Spinal cord (tissue), 10 donors: ENCODE results near the gene NAV3. TPM values are rescaled to one million over a fixed set of nuclear protein-coding genes. Genes with fewer than 3 reads are reported as not detected.

Experiments
- DNase-seq, 6 donors: peaks; one replicate each; pipeline versions ENCODE4 v3.0.0 to v3.0.0-alpha.2; 2013 to 2015; ENCODE audit warnings: low spot score in 6 of 6, low read depth in 4 of 6
- H3K27ac ChIP-seq: one replicate; pipeline ENCODE4 v1.5.1; 2013; ENCODE audit warnings: low read depth, low read length, control low read depth
- H3K27me3 ChIP-seq: one replicate; pipeline ENCODE4 v1.6.1; 2013; ENCODE audit warnings: low read length; ENCODE audit not compliant: control insufficient read depth, insufficient read depth
- H3K36me3 ChIP-seq: one replicate; pipeline ENCODE4 v1.6.1; 2013; ENCODE audit warnings: low read length; ENCODE audit not compliant: control insufficient read depth, insufficient read depth
- H3K4me1 ChIP-seq: one replicate; pipeline ENCODE4 v1.6.1; 2013; ENCODE audit warnings: low read length; ENCODE audit not compliant: control insufficient read depth, insufficient read depth
- H3K4me3 ChIP-seq: one replicate; pipeline ENCODE4 v1.5.1; 2013; ENCODE audit warnings: low read depth, low read length, control low read depth
- H3K9me3 ChIP-seq: one replicate; pipeline ENCODE4 v1.6.1; 2013; ENCODE audit warnings: low read length; ENCODE audit not compliant: control insufficient read depth, insufficient read depth
- WGBS: methylation state at CpG from one replicate; pipeline ENCODE4 v1.1.5; 2013; ENCODE audit warnings: missing lambda C conversion rate; ENCODE audit not compliant: insufficient coverage; 5-methylcytosine and 5-hydroxymethylcytosine counted together
- polyA plus RNA-seq, 2 donors: library from polyadenylated mRNA; unstranded; fragments of 120-200 nt; gene quantifications; one replicate each; pipeline ENCODE4 v1.2.1, GENCODE V29; 2013; ENCODE audit not compliant: insufficient read length in 2 of 2
- total RNA-seq, 2 donors: library from RNA; depleted of rRNA in 1 of 2; stranded (reverse); fragments of 120-200 nt in 1 of 2; fragments of >200 nt in 1 of 2; gene quantifications; one replicate each; pipeline versions ENCODE4 v1.2.3 to v1.2.4, GENCODE V29; 2013 to 2014
- donor health status: healthy.

The NAV3 gene
- total and polyA plus RNA-seq, 4 donors, result 28.9 to 96.3 (median 47.1) TPM

DNA sequence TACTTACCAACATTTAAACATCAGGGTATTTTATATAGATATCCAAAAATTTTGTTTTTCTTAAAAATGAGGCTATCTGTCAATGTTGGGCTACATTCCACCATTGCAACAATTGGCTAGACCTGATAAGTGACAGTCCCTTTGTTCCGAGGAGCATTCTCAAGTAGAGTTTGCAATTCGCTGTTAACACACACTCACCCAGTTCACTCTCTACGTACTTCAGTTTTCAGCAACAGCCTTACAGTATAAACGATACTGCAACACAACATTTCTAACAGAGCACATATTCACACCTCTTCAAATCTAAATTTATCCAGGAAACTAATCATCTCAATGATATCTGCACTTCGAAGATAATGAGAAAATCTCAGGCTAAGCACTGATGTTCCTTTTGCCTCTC, 393.5 kb downstream of the NAV3 start:
- Histone ChIP-seq H3K27ac (no peak overlapping the region), H3K4me3 (no peak overlapping the region), H3K36me3 (no peaks in the 10 kb centered on the region), H3K9me3 (no peaks in the 10 kb centered on the region), H3K27me3 (no peaks in the 10 kb centered on the region), H3K4me1 (no peaks in the 10 kb centered on the region)
- WGBS, result 83% methylated on average over 4 of the region's 5 CpGs
- no peak for DNase-seq

GRCh38 chr12:78226763-78227162, 396.1 kb downstream of the NAV3 start:
- no peak for DNase-seq
- Histone ChIP-seq H3K27me3 (no peaks in the 10 kb centered on the region), H3K4me1 (peaks cover under 1% of the 10 kb centered on the region), H3K36me3 (no peaks in the 10 kb centered on the region), H3K4me3 (no peak overlapping the region), H3K9me3 (no peaks in the 10 kb centered on the region), H3K27ac (no peak overlapping the region)
- 87% methylated on average over 5 of the region's 6 CpGs for WGBS

DNA sequence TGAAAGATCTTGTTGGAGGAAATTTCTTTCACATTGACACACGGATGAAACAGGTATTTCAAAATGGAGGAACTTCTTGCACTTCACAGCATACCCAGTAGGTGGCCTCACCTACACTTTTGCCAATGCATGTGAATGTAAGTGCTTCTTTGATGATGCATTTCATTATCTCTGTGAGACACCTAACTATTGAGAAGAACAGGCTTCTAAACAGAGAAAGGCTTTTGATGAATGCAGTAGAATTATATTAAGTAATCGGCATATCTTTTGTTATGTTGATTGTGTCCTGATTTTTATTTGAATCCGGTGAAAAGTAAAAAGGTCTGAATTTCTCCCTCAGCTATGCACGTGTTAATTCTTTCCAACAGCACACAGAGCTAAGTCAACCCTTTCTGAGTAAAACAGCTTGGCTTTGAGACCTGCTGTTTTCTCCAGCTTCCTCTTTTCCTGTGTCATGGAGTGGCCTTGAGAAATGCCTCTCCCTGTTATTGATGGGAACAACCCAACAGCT, 399.0 kb downstream of the NAV3 start:
- H3K27ac ChIP-seq, result peak overlapping the region; percentile 29
- peak in 2 of 6 donors; percentile 60 to 82 for DNase-seq
- WGBS, result 0% methylated on average over 1 of the region's 4 CpGs

GRCh38 chr12:78232756-78233155, 402.1 kb downstream of the NAV3 start:
- 100% methylated on average over 1 of the region's 3 CpGs for whole genome bisulfite sequencing
- Histone ChIP-seq H3K27ac (no peak overlapping the region), H3K36me3 (no peaks in the 10 kb centered on the region)

More for the DNA sequence above, 399.0 kb downstream of the NAV3 start:
- no peaks in the 10 kb centered on the region for H3K36me3 ChIP-seq
- no peaks in the 10 kb centered on the region for H3K27me3 ChIP-seq
- no peaks in the 10 kb centered on the region for H3K9me3 ChIP-seq
- H3K4me1 ChIP-seq, result peaks cover 3% of the 10 kb centered on the region
- no peak overlapping the region for H3K4me3 ChIP-seq

DNA sequence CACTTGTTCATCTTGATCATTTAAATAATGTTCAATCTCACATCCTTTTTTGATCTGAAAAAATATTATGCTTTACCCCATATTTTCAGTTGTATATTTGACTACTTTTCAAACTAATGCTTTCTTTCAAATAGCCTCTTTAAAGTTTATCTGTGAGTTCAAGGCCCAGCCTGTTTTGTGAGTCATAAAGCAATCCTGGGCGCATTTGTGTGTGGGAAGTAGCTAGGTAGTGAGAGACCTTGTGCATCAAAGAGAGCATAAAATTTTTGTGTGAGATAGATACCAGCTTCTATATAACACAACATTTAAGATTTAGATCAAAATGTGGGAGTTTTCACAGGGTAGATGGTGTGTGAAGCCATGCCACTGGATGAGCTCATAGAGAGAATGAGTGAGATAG, 405.6 kb downstream of the NAV3 start:
- Histone ChIP-seq H3K4me3 (no peak overlapping the region), H3K27me3 (no peaks in the 10 kb centered on the region), H3K36me3 (no peaks in the 10 kb centered on the region), H3K4me1 (peaks cover 3% of the 10 kb centered on the region), H3K27ac (no peak overlapping the region), H3K9me3 (no peaks in the 10 kb centered on the region)
- no CpG with 5 or more reads among the region's 1 CpG for WGBS
- no peak for DNase-seq

More at GRCh38 chr12:78232756-78233155, 402.1 kb downstream of the NAV3 start:
- H3K27me3 ChIP-seq, result no peaks in the 10 kb centered on the region
- no peaks in the 10 kb centered on the region for H3K9me3 ChIP-seq
- H3K4me1 ChIP-seq, result peaks cover 3% of the 10 kb centered on the region
- H3K4me3 ChIP-seq, result no peak overlapping the region
- DNase-seq, result no peak

GRCh38 chr12:78239544-78239943, 408.9 kb downstream of the NAV3 start:
- no peaks in the 10 kb centered on the region for H3K9me3 ChIP-seq
- H3K4me3 ChIP-seq, result no peak overlapping the region
- H3K27ac ChIP-seq, result no peak overlapping the region
- no peaks in the 10 kb centered on the region for H3K27me3 ChIP-seq
- no peak for DNase-seq
- no peaks in the 10 kb centered on the region for H3K36me3 ChIP-seq
- WGBS, result no CpG with 5 or more reads among the region's 3 CpGs
- peaks cover 5% of the 10 kb centered on the region for H3K4me1 ChIP-seq

DNA sequence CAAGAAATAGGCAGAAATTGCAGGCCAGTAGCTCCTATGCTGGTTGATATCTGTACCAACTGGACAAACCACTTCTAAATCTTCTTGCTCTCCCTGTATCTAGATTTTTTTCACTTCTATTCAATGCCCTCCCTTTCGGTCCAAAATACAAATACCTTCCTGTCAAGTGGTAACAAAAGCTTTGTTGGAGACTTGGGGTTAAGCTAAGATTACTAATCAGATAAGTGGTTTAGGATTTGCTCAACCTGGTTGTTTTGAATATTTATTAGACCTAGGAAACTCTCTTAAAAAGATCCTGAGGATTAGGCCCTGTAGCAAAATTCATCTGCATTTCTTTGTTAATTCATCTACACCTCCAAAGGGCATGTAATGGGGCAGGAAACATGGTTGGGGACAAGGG, 410.1 kb downstream of the NAV3 start:
- DNase-seq, result no peak
- Histone ChIP-seq H3K9me3 (no peaks in the 10 kb centered on the region), H3K36me3 (no peaks in the 10 kb centered on the region), H3K27me3 (no peaks in the 10 kb centered on the region), H3K4me3 (no peak overlapping the region), H3K4me1 (peaks cover 5% of the 10 kb centered on the region), H3K27ac (no peak overlapping the region)
- WGBS, result no CpG with 5 or more reads among the region's 1 CpG

DNA sequence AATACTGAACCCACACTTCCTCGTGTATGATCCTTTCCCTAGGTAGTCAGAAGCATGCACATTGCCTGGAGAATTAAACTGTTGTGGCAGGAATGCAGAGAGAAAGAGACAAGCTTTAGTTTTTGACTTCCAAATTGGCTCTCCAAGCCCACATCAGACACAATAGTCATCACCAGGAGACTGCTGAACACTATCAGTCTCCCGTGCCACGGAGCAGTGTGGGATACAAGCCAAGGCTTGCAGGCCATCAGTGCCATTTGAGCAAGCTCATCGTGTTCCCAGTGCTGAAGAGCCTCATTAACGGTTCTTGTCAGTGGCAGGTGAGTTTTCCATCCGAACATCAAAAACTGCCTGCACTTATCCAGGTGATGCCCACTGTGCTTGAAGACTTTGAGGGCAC, 410.8 kb downstream of the NAV3 start:
- Histone ChIP-seq H3K4me1 (peaks cover 5% of the 10 kb centered on the region), H3K4me3 (no peak overlapping the region), H3K9me3 (no peaks in the 10 kb centered on the region), H3K36me3 (no peaks in the 10 kb centered on the region), H3K27me3 (no peaks in the 10 kb centered on the region), H3K27ac (no peak overlapping the region)
- WGBS, result 42% methylated on average over 5 of the region's 6 CpGs
- peak in 4 of 6 donors; percentile 19 to 73 (median 40) for DNase-seq

DNA sequence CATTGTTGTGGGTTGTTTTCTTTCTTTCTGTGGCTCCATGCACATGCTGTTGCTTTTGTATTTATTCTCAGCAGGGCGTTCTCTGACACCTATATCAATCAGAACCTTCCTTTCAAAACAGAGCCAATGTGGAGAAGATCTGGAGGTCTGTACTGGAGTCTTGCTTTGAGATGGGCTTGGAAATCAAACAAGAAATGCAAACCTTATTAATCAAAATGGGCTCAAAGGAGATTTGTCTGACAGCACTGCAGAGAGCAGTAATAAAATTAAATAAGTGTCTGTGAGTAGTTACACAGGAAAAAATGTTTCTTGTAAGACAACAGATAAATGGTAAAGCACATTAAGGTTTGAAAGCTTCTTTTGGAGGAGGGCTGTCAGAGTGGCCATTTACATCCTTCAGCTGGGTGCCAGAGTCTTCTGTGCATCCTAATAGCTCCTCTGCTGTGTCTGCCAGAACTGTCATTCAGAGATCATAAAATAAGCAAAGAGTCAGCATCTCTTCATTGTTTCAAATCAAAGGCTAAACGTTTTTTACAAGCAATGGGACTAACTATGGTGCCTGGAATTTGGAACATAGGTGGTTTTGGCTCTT, 414.3 kb downstream of the NAV3 start:
- Histone ChIP-seq H3K36me3 (no peaks in the 10 kb centered on the region), H3K4me3 (no peak overlapping the region), H3K27ac (no peak overlapping the region), H3K27me3 (no peaks in the 10 kb centered on the region), H3K9me3 (no peaks in the 10 kb centered on the region), H3K4me1 (peaks cover 5% of the 10 kb centered on the region)
- WGBS, result no CpG with 5 or more reads among the region's 2 CpGs
- DNase-seq, result peak in 1 of 6 donors; percentile 52

DNA sequence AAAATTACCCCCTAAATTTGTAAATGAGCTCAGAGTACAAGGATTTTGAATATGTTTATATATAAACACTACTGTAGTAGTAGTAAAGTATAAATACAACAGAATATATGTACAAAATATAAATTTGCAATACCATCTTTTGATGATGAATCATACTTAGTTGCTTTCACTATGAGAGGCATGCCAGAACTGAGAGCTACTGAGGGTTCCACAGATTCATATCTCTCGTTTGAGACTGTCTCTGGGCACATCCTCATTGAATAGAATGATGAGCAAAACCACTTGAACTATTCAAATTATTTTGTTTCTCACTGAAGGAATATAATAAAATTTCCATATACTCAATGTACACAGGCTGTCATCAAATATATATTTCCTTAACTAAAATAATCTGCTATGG, 417.6 kb downstream of the NAV3 start:
- Histone ChIP-seq H3K27ac (no peak overlapping the region), H3K36me3 (no peaks in the 10 kb centered on the region), H3K4me1 (no peaks in the 10 kb centered on the region), H3K27me3 (no peaks in the 10 kb centered on the region), H3K4me3 (no peak overlapping the region), H3K9me3 (no peaks in the 10 kb centered on the region)
- no peak for DNase-seq
- no CpG with 5 or more reads among the region's 1 CpG for WGBS
